Stomach (tissue), 9 donors: ENCODE results near the gene RPTOR. TPM values are rescaled to one million over a fixed set of nuclear protein-coding genes. Genes with fewer than 3 reads are reported as not detected.

Experiments
- DNase-seq, 2 donors: peaks; one replicate each; pipeline versions ENCODE4 v3.0.0 to v3.0.0-alpha.2; 2013 to 2019
- H3K27ac ChIP-seq, 5 donors: fragments of 200-600 bp in 4 of 5; sonication (generic) in 4 of 5; one replicate each; pipeline ENCODE4 v1.5.1; 2013 to 2019; ENCODE audit warnings: mild to moderate bottlenecking in 1 of 5, moderate library complexity in 1 of 5
- H3K27me3 ChIP-seq, 3 donors: fragments of 200-600 bp; sonication (generic); one replicate each; pipeline ENCODE4 v1.5.1; 2017 to 2019; ENCODE audit warnings: mixed run types in 1 of 3
- H3K36me3 ChIP-seq, 4 donors: fragments of 200-600 bp; sonication (generic); 1 replicate in 3 of 4; 2 replicates in 1 of 4; pipeline ENCODE4 v1.5.1; 2016 to 2019
- H3K4me1 ChIP-seq, 4 donors: fragments of 200-600 bp; sonication (generic); one replicate each; pipeline ENCODE4 v1.5.1; 2016 to 2019
- H3K4me3 ChIP-seq, 4 donors: fragments of 200-600 bp; sonication (generic) in 3 of 4; one replicate each; pipeline ENCODE4 v1.5.1; 2016 to 2019; ENCODE audit warnings: mild to moderate bottlenecking in 1 of 4
- H3K9me3 ChIP-seq, 4 donors: fragments of 200-600 bp; sonication (generic); one replicate each; pipeline ENCODE4 v1.5.1; 2016 to 2019
- CTCF ChIP-seq, 7 experiments: fragments of 450-650 bp in 4 of 7; fragments of 200-600 bp in 3 of 7; sonication (generic) in 3 of 7; IDR thresholded peaks; one replicate each; pipeline ENCODE4 v1.5.1; 2016 to 2019; ENCODE audit warnings: antibody characterized with exemption in 7 of 7, control low read depth in 2 of 7, mild to moderate bottlenecking in 1 of 7
- EP300 ChIP-seq: sonication (generic); formaldehyde crosslinking; IDR thresholded peaks from one replicate; pipeline ENCODE4 v1.6.1; 2017; ENCODE audit warnings: antibody characterized with exemption
- POLR2A ChIP-seq, 4 donors: fragments of 450-650 bp; IDR thresholded peaks; one replicate each; pipeline ENCODE4 v1.6.1; 2016; ENCODE audit warnings: antibody characterized with exemption in 4 of 4, control low read depth in 2 of 4, mild to moderate bottlenecking in 1 of 4, moderate library complexity in 1 of 4
- POLR2AphosphoS5 ChIP-seq, 3 donors: sonication (generic); formaldehyde crosslinking; IDR thresholded peaks; one replicate each; pipeline ENCODE4 v1.6.1; 2016; ENCODE audit warnings: antibody characterized with exemption in 3 of 3
- WGBS, 5 donors: extraction: QIAGEN DNeasy Blood & Tissue Kit in 3 of 5; methylation state at CpG; one replicate each; pipeline versions ENCODE4 v1.1.5 to v1.1.7; 2013 to 2018; 5-methylcytosine and 5-hydroxymethylcytosine counted together
- intact Hi-C: fragments of 100-400 bp; cut with DNase I; formaldehyde crosslinking; loops from one replicate; pipeline ENCODE4 v1.15.1; 2023; ENCODE audit warnings: low total_unique reads
- polyA plus RNA-seq, 3 donors: library from polyadenylated mRNA; stranded (reverse); fragments of 200-250 nt; gene quantifications; one replicate each; pipeline ENCODE4 v1.2.3, GENCODE V29; 2013
- total RNA-seq, 5 donors: library from RNA; depleted of rRNA; stranded (reverse); fragments of >200 nt; gene quantifications; one replicate each; pipeline versions ENCODE4 v1.1.0 to v1.2.3, GENCODE V29; 2014 to 2016
- donor health status: healthy with polysubstance abuse.
- donor health status: Bipolar disorder and iron deficiency.
- donor health status: healthy.

The RPTOR gene
- total and polyA plus RNA-seq, 8 donors, result 3.8 to 103 (median 19.3) TPM

- Histone ChIP-seq H3K27ac (no peak overlapping the region), H3K4me1 (peaks cover 0 to 19% (median 2%) of the 10 kb centered on the region in 4 donors), H3K4me3 (no peak overlapping the region), H3K27me3 (no peaks in the 10 kb centered on the region), H3K9me3 (no peaks in the 10 kb centered on the region), H3K36me3 (peaks cover 0 to 15% (median 5%) of the 10 kb centered on the region in 4 donors)
- TF ChIP-seq POLR2AphosphoS5 (IDR thresholded peaks at IDR 0.05) (no peak), POLR2A (IDR thresholded peaks at IDR 0.05) (no peak), CTCF (IDR thresholded peaks at IDR 0.05) (no peak), EP300 (no peak)
- intact Hi-C loops, result loop anchor here (10.0 kb wide), 1 partner anchor 107 kb away; no protein-coding TSS in a partner anchor
- 68 to 87% (median 82%) methylated on average over 5 of the region's 5 CpGs for WGBS, 5 donors
- DNase-seq, result no peak
These were observed 323.5 kb downstream of the RPTOR start for GRCh38 chr17:80868022-80868609.

GRCh38 chr17:80869481-80870145 lies 325.0 kb downstream of the RPTOR start:
- Histone ChIP-seq H3K27me3 (no peaks in the 10 kb centered on the region), H3K36me3 (peaks cover 0 to 18% (median 6%) of the 10 kb centered on the region in 4 donors), H3K9me3 (no peaks in the 10 kb centered on the region), H3K4me3 (no peak overlapping the region), H3K4me1 (peaks cover 0 to 20% (median 2%) of the 10 kb centered on the region in 4 donors), H3K27ac (no peak overlapping the region)
- intact Hi-C loops, result loop anchor here (10.0 kb wide), 1 partner anchor 105 kb away; no protein-coding TSS in a partner anchor
- 81 to 93% (median 91%) methylated on average over 7 of the region's 7 CpGs for whole genome bisulfite sequencing, 5 donors
- no peak for TF ChIP-seq POLR2AphosphoS5 (IDR thresholded peaks at IDR 0.05)
- TF ChIP-seq EP300, result no peak
- no peak for TF ChIP-seq POLR2A (IDR thresholded peaks at IDR 0.05)
- no peak for TF ChIP-seq CTCF (IDR thresholded peaks at IDR 0.05)
- no peak for DNase-seq

- H3K27me3 ChIP-seq, result no peaks in the 10 kb centered on the region
- no peak for DNase-seq
- intact Hi-C loops, result no loop called here
- H3K27ac ChIP-seq, result no peak overlapping the region
- 75 to 85% (median 79%) methylated on average over 8 of the region's 8 CpGs for WGBS, 5 donors
- TF ChIP-seq POLR2AphosphoS5 (IDR thresholded peaks at IDR 0.05) (no peak), CTCF (IDR thresholded peaks at IDR 0.05) (no peak), POLR2A (IDR thresholded peaks at IDR 0.05) (no peak), EP300 (no peak)
- H3K9me3 ChIP-seq, result no peaks in the 10 kb centered on the region
- H3K36me3 ChIP-seq, result peaks cover 0 to 24% (median 12%) of the 10 kb centered on the region in 4 donors
- H3K4me3 ChIP-seq, result no peak overlapping the region
- H3K4me1 ChIP-seq, result peaks cover 0 to 20% (median 2%) of the 10 kb centered on the region in 4 donors
These were observed 325.8 kb downstream of the RPTOR start for GRCh38 chr17:80870401-80870800.

GRCh38 chr17:80871341-80871740 lies 326.7 kb downstream of the RPTOR start:
- 74 to 80% (median 76%) methylated on average over 12 of the region's 12 CpGs for WGBS, 5 donors

More at GRCh38 chr17:80871341-80871740, 326.7 kb downstream of the RPTOR start:
- Histone ChIP-seq H3K27me3 (no peaks in the 10 kb centered on the region), H3K9me3 (no peaks in the 10 kb centered on the region), H3K4me1 (peaks cover 0 to 20% (median 2%) of the 10 kb centered on the region in 4 donors), H3K27ac (no peak overlapping the region), H3K36me3 (peaks cover 0 to 30% (median 13%) of the 10 kb centered on the region in 4 donors), H3K4me3 (no peak overlapping the region)
- TF ChIP-seq POLR2A (IDR thresholded peaks at IDR 0.05), result no peak
- TF ChIP-seq CTCF (IDR thresholded peaks at IDR 0.05), result no peak
- TF ChIP-seq POLR2AphosphoS5 (IDR thresholded peaks at IDR 0.05), result no peak
- no peak for TF ChIP-seq EP300
- intact Hi-C loops, result no loop called here
- no peak for DNase-seq
